HepG2 (cell line): ENCODE results near the gene TCEAL9. TPM values are rescaled to one million over a fixed set of nuclear protein-coding genes. Genes with fewer than 3 reads are reported as not detected.
A peak's percentile ranks its signal among the peaks of the same experiment; 100 is the strongest.

Experiments used
- ATAC-seq: fragments of 200-7000 bp; cut with Tn5 transposase; 3 replicates; pipeline ENCODE4 v1.9.1; 2020; ENCODE audit warnings: mild to moderate bottlenecking, moderate library complexity
- BruUV-seq: library from RNA; stranded (reverse); fragments of 400-500 nt; replicated peaks from 2 replicates; lab custom pipeline; 2021; lab: Mats Ljungman, UMichigan
- CTCF ChIA-PET: fragments of 300-600 bp; formaldehyde crosslinking; extraction: SDS; loops from one replicate; lab custom pipeline; 2021; ENCODE audit warnings: low total read pairs, inconsistent platforms, low intra/inter-chr PET ratio; lab: Yijun Ruan, JAX
- POLR2A ChIA-PET: fragments of 350-600 bp; sonication (Branson Sonifier 250); formaldehyde crosslinking; loops from one replicate; lab custom pipeline; 2020; ENCODE audit warnings: antibody characterized with exemption, inconsistent platforms; lab: Yijun Ruan, JAX
- DNase-seq: peaks from one replicate; pipeline ENCODE4 v3.0.0-alpha.2; 2015; ENCODE audit warnings: low spot score
- FAIRE-seq: peaks from 3 replicates; lab custom pipeline; 2011; peaks lifted over from hg19 to GRCh38; lab: Jason Lieb, UNC
- H2AFZ ChIP-seq: one replicate; pipeline ENCODE4 v1.6.1; 2011; ENCODE audit warnings: low read length, inconsistent platforms
- H3K27ac ChIP-seq: fragments of 300-600 bp; 3 replicates; pipeline ENCODE4 v1.8.0; 2011; ENCODE audit warnings: mixed run types, mild to moderate bottlenecking, mixed read lengths, low read length, inconsistent platforms; ENCODE audit not compliant: insufficient read depth; ENCODE audit errors: extremely low read length
- H3K27me3 ChIP-seq, 2 experiments: fragments of 200-600 bp in 1 of 2; 2 replicates in 1 of 2; 3 replicates in 1 of 2; pipeline versions ENCODE4 v1.6.0 to v1.8.0; 2011; ENCODE audit warnings: low read length in 2 of 2, mild to moderate bottlenecking in 2 of 2, moderate library complexity in 2 of 2, inconsistent platforms in 1 of 2; ENCODE audit not compliant: insufficient read depth in 2 of 2, control insufficient read depth in 1 of 2
- H3K36me3 ChIP-seq, 2 experiments: fragments of 200-600 bp in 1 of 2; replicated peaks in 1 of 2; 2 replicates in 1 of 2; 3 replicates in 1 of 2; pipeline versions ENCODE4 v1.5.1 to v1.8.0; 2011; ENCODE audit warnings: low read length in 2 of 2, inconsistent platforms in 1 of 2; ENCODE audit not compliant: insufficient read depth in 2 of 2, control insufficient read depth in 1 of 2
- H3K4me1 ChIP-seq: 2 replicates; pipeline ENCODE4 v1.5.1; 2012; ENCODE audit warnings: low read length, inconsistent platforms; ENCODE audit not compliant: insufficient read depth
- H3K4me2 ChIP-seq: 2 replicates; pipeline ENCODE4 v1.6.0; 2011; ENCODE audit warnings: low read depth, low read length, inconsistent platforms
- H3K4me3 ChIP-seq, 3 experiments: fragments of 200-600 bp in 1 of 3; sonication (generic), shearing (Covaris generic) in 1 of 3; replicated peaks in 1 of 3; 2 replicates each; pipeline ENCODE4 v1.5.1; 2011 to 2016; ENCODE audit warnings: low read length in 3 of 3, inconsistent platforms in 2 of 3, low read depth in 2 of 3, mild to moderate bottlenecking in 2 of 3, control low read depth in 1 of 3, mixed read lengths in 1 of 3; ENCODE audit not compliant: insufficient read depth in 1 of 3
- H3K79me2 ChIP-seq: one replicate; pipeline ENCODE4 v1.6.1; 2011; ENCODE audit warnings: low read length, inconsistent platforms; ENCODE audit not compliant: insufficient read depth
- H3K9ac ChIP-seq: 2 replicates; pipeline ENCODE4 v1.6.0; 2011; ENCODE audit warnings: mild to moderate bottlenecking, low read depth, low read length, inconsistent platforms; ENCODE audit not compliant: insufficient read depth
- H3K9me3 ChIP-seq: 2 replicates; pipeline ENCODE4 v1.5.1; 2012; ENCODE audit warnings: mild to moderate bottlenecking, low read length
- H4K20me1 ChIP-seq: 2 replicates; pipeline ENCODE4 v1.6.0; 2011; ENCODE audit warnings: inconsistent platforms, mild to moderate bottlenecking, low read length, moderate library complexity; ENCODE audit not compliant: insufficient read depth
- CCDC6 ChIP-seq: sonication (generic); formaldehyde crosslinking; IDR thresholded peaks from 2 replicates; pipeline ENCODE4 v1.8.1; 2022; ENCODE audit warnings: mild to moderate bottlenecking, missing genetic modification reagents, moderate library complexity
- FOSL2 ChIP-seq: sonication (generic); formaldehyde crosslinking; IDR thresholded peaks from 2 replicates; pipeline ENCODE4 v1.4.0; 2020; ENCODE audit warnings: missing genetic modification reagents
- REST ChIP-seq, 2 experiments: IDR thresholded peaks; 2 replicates each; pipeline ENCODE4 v1.6.1; 2011 to 2012; ENCODE audit warnings: low read length in 2 of 2, borderline replicate concordance in 1 of 2, low read depth in 1 of 2, mild to moderate bottlenecking in 1 of 2, moderate library complexity in 1 of 2
- SOX5 ChIP-seq: IDR thresholded peaks from 2 replicates; pipeline ENCODE4 v1.6.1; 2016; ENCODE audit warnings: borderline replicate concordance
- ZNF101 ChIP-seq: sonication (generic); formaldehyde crosslinking; IDR thresholded peaks from 2 replicates; pipeline ENCODE4 v1.4.0; 2020; ENCODE audit warnings: mild to moderate bottlenecking, low read depth, missing genetic modification reagents, borderline replicate concordance
- WGBS: methylation state at CpG from one replicate; pipeline ENCODE4 v1.1.6; 2017; ENCODE audit warnings: low lambda C conversion rate; 5-methylcytosine and 5-hydroxymethylcytosine counted together
- in situ Hi-C: cut with HindIII; loops from 2 replicates; pipeline ENCODE4 v1.10.0; 2017; ENCODE audit warnings: low pct_unique_long_range_greater_than_20kb; ENCODE audit not compliant: extremely low pct_ligation_motif_present
- intact Hi-C: fragments of 100-400 bp; cut with micrococcal nuclease; formaldehyde crosslinking; loops from one replicate; pipeline ENCODE4 v1.10.0; 2022; ENCODE audit not compliant: unreplicated experiment
- polyA plus RNA-seq, 8 experiments: library from polyadenylated mRNA; depleted of rRNA in 3 of 8; stranded (reverse) in 7 of 8; unstranded in 1 of 8; fragments of >200 nt; fragmentation: Illumina TruSeq in 4 of 8; extraction: Trizol in 4 of 8; gene quantifications; 2 replicates each; pipeline versions ENCODE4 v1.2.1 to v1.2.3, GENCODE V29; 2011 to 2016; ENCODE audit warnings: low read depth in 4 of 8, missing spikeins in 1 of 8, mixed read lengths in 1 of 8; ENCODE audit not compliant: insufficient read depth in 1 of 8
- total RNA-seq, 5 experiments: library from RNA; depleted of rRNA; stranded (reverse); fragments of >200 nt; fragmentation: Illumina TruSeq; extraction: Trizol; gene quantifications; 2 replicates each; pipeline ENCODE4 v1.2.3, GENCODE V29; 2016; ENCODE audit warnings: low read depth in 1 of 5
- TF ChIP-seq, protein P1 (sequence below): sonication (generic); formaldehyde crosslinking; IDR thresholded peaks from 2 replicates; pipeline ENCODE4 v1.5.1; 2020; ENCODE audit warnings: missing genetic modification reagents, mild to moderate bottlenecking, borderline replicate concordance

The TCEAL9 gene
- total and polyA plus RNA-seq, 2 of the 13 experiments (the other 11 are each of a cell fraction or from before 2014, with no cell fraction given) = 15.8 to 45.8 TPM

DNA sequence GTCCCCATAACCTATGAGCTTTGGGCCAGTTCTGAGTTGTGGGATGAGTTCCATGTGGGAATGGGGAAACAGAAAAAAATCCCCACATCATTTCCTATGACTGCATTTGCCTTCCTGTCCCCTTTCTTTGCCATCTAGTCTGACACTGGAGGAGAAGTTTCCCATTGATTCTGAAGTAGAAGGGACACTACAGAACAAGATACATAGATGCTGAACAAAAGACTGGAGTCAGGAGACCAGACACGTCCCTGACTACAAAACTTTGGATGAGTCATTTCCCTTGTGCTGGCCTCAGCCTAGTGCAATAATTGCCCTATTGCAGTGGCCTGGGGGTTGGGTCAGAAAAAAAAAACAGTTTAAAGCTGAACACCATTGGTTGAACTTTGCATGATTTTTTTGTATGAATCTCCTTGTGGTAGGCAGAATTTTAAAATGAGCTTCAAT lies 42.1 kb downstream of the TCEAL9 start:
- CTCF ChIA-PET = no interaction called here
- no peak for TF ChIP-seq ZNF101
- TF ChIP-seq, protein P1, sequence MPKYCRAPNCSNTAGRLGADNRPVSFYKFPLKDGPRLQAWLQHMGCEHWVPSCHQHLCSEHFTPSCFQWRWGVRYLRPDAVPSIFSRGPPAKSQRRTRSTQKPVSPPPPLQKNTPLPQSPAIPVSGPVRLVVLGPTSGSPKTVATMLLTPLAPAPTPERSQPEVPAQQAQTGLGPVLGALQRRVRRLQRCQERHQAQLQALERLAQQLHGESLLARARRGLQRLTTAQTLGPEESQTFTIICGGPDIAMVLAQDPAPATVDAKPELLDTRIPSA = no peak
- TF ChIP-seq REST (IDR thresholded peaks at IDR 0.05; ENCODE audit: borderline replicate concordance in 1 of 2, low read depth in 1 of 2, low read length in 2 of 2) = no peak
- TF ChIP-seq FOSL2 (CRISPR knock-in tag) = peak; percentile 82
- TF ChIP-seq SOX5 (CRISPR knock-in tag) = peak; percentile 45; the same call in 1 of the 2 replicates
- no peak for TF ChIP-seq CCDC6 (CRISPR knock-in tag)
- TF ChIP-seq, all 625 proteins: peak for 2
- no peak for FAIRE-seq
- H3K4me3 ChIP-seq = no peak overlapping the region
- H3K27ac ChIP-seq = no peak overlapping the region
- H3K9me3 ChIP-seq = no peaks in the 10 kb centered on the region
- intact Hi-C loops (no loop called here), in situ Hi-C loops (no loop called here)
- ATAC-seq = peak; percentile 57; the same call in 1 of the 3 replicates
- no peak overlapping the region for H3K9ac ChIP-seq
- no peaks in the 10 kb centered on the region for H3K36me3 ChIP-seq
- BruUV-seq = no TSS peak
- no peak overlapping the region for H3K4me2 ChIP-seq
- POLR2A ChIA-PET = interaction anchor here (1.2 to 1.3 kb wide), 2 partner anchors 11 to 22 kb away, joined by 3 to 4 read pairs; partner anchors contain the start of gene BEX3
- no peaks in the 10 kb centered on the region for H3K27me3 ChIP-seq
- H2AFZ ChIP-seq = no peak overlapping the region
- H3K4me1 ChIP-seq = 0 out of 2 replicates have a peak, but pooled peaks cover 9% of the 10 kb centered on the region
- no peaks in the 10 kb centered on the region for H4K20me1 ChIP-seq
- no peaks in the 10 kb centered on the region for H3K79me2 ChIP-seq
- DNase-seq = peak; percentile 34
- 0% methylated on average over 1 of the region's 1 CpG for WGBS
